HG03521 (cell line): ENCODE results near the gene IER2.
"Not testable (repeated sequence)": the region's sequence is repeated elsewhere in the genome, so short reads cannot be mapped to it uniquely, and the experiment has no call there.

ENCODE experiments used
- ATAC-seq: cut with Tn5 transposase; IDR thresholded peaks from one replicate; pipeline ENCODE4 v1.9.1; 2021; ENCODE audit warnings: mild to moderate bottlenecking, moderate library complexity; ENCODE audit not compliant: unreplicated experiment

IER2 gene

DNA sequence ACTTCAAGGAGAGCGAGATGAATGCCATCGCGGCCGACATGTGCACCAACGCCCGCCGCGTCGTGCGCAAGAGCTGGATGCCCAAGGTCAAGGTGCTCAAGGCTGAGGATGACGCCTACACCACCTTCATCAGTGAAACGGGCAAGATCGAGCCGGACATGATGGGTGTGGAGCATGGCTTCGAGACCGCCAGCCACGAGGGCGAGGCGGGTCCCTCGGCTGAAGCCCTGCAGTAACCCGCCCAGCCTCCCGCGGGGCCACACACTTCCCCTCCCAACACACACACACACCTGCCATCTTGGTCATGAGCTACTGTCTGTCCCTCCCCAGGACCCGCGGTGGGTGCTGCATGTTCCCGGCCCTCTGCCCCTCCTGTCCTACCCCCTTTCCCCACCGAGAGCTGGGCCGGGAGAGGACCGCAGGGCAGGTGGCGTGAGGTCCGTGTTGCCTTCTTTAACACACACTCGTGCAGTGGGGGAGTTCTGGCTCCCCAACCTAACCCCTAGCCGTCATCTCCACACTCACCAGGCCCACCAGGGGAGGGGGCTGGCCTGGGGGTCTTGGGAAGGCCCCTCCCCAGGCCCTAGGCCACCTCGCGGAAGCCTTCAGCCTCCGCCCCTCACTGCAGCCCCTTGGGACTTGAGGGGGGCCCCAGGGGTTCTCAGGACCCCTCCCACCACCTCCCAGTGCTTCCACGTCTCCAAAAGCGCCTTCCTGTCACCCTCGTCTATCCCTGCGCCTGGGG lies 11.9 kb upstream of the IER2 start:
- ATAC-seq: no peak

GRCh38 chr19:13138916-13139198 lies 11.4 kb upstream of the IER2 start:
- no peak for ATAC-seq

- ATAC-seq: no peak
Measured at GRCh38 chr19:13139633-13140311, 10.4 kb upstream of the IER2 start.

DNA sequence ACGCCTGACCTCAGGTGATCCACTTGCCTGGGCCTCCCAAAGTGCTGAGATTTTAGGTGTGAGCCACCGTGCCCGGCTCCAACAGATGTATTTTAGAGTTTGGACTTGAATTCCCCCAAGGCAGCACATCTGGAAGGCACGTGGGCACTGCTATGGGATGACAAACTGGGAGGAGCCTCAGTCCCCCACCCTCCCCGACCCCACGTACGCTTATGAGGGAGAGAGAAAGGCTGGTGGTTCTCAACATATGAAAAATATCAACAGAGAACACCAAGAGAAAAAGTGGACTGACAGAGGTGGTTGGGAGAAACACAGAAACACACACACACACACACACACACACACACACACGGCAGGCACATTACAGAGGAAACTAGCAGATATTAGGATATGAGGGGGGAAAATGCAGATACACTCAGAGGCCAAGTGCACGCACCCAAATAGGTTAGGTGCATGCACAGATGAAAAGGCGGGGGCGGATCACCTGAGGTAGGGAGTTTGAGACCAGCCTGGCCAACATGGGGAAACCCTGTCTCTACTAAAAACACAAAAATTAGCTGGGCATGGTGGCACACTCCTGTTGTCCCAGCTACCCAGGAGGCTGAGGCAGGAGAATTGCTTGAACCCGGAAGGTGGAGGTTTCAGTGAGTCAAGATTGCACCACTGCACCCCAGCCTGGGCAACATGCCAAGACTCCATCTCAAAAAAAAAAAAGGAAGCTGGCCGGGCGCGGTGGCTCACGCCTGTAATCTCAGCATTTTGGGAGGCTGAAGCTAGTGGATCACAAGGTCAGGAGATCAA lies 3.2 kb upstream of the IER2 start:
- no peak for ATAC-seq

- not testable (repeated sequence) for ATAC-seq
Measured at GRCh38 chr19:13149173-13149627, 1.0 kb upstream of the IER2 start.

GRCh38 chr19:13149628-13150186 lies 504 bp upstream of the IER2 start:
- ATAC-seq: no peak

DNA sequence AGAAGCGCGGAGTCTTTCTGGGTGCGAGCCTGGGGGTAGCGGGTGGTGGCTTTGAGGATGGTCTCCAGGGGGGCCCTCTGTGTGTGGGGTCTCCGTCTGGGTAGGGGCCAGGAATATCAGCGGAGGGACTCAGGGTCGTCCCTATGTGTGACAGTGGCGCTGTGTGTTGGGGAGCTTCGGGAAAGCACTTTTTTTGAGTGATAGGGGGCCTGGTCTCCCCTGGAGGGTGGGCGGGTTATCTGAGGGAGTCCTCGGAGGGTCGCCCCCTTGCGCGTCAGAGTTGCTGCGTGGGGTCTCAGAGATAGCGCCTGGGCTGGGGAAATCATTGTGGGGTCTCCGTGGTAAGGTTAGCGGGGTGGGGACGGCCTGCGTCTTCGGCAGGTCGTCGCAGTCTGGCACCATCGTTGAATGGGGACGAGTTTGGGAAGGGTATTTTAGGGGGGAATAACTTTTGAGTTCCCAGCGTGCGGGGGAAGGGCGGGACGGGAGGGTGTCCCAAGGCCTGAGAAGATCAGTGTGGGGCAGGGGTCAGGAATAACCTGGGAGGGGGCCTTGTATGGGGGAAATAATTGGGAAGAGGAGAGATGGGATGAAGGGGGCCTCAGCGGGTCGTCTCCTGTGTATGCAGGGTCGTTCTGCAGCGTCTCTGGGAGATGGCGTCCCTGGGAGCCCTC lies 857 bp downstream of the IER2 start:
- ATAC-seq: no peak

GRCh38 chr19:13151605-13152355 lies 1.6 kb downstream of the IER2 start:
- peak; percentile 35 for ATAC-seq

DNA sequence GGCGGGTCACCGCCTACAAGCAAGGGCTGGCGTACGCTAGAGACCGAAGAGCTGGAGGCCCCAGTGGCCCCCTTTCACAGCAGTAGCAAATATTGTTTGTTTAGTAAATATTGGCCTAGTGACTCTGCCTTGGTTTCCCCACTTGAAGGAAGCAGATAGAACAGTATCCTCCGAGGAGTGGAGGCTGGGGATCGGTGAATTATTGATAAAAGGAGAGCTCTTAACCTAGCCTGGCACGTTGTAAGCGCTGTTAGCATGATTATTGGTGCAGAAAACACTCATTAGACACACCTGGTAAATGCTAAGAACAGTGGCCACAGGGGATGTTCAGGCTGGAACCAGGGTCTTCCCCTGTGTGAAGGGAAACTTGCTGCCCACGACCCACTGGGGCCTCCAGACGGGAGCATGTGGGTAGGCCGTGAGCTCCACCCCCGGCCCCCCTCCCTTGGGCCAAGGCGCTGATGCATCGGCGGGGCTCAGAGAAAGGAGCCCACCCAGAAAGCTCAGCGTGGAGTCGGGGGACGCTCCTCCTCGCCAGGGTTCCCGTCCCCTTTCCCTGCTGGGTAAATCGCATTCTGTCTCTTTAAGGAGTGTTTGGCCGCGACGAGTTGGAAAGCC lies 2.3 kb downstream of the IER2 start:
- peak; percentile 6 for ATAC-seq

DNA sequence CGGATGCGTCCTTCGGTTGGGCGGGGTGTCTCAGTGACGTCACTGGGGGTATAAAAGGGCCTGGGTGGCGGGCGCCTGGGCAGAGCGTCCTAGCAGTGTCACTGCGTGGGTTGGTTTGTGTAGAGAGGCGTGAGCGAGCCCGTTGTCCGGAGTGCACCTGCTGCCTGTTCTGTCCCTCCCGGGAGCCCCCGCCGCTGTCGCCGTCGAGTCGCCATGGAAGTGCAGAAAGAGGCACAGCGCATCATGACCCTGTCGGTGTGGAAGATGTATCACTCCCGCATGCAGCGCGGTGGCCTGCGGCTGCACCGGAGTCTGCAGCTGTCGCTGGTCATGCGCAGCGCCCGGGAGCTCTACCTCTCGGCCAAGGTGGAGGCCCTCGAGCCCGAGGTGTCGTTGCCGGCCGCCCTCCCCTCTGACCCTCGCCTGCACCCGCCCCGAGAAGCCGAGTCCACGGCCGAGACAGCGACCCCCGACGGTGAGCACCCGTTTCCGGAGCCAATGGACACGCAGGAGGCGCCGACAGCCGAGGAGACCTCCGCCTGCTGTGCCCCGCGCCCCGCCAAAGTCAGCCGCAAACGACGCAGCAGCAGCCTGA lies 2.9 kb downstream of the IER2 start:
- ATAC-seq: peak; percentile 30

- no peak for ATAC-seq
Measured at GRCh38 chr19:13153569-13154240, 3.5 kb downstream of the IER2 start.

- ATAC-seq: no peak
Measured at GRCh38 chr19:13154241-13154778, 4.1 kb downstream of the IER2 start.

DNA sequence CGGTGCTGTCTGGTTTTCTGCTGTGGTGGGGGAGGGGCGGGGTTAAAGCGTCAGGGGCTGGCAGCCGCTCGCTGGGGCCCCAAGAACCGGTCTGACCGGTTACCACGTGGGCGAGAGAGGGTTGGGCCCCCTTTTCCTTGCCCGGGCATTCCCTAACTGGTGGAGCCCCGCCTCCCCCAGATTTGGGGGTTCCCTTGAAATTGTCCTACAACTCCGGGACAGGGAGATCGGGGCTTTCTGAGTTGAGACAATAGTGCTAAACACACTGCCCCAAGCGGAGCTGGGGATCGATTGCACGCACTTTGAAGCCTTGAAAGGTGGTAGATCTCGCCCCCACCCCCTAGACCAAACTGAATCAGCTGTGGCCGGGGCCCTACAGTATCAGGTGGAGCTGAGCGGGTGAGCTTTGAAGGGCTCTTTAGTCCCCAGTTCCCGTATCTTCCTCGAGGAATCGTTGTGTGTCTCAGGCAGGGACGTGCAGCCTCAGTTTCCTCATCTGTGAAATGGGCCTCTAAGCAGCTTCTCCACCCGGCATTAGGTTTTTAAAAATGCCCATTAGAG lies 4.8 kb downstream of the IER2 start:
- ATAC-seq: no peak

DNA sequence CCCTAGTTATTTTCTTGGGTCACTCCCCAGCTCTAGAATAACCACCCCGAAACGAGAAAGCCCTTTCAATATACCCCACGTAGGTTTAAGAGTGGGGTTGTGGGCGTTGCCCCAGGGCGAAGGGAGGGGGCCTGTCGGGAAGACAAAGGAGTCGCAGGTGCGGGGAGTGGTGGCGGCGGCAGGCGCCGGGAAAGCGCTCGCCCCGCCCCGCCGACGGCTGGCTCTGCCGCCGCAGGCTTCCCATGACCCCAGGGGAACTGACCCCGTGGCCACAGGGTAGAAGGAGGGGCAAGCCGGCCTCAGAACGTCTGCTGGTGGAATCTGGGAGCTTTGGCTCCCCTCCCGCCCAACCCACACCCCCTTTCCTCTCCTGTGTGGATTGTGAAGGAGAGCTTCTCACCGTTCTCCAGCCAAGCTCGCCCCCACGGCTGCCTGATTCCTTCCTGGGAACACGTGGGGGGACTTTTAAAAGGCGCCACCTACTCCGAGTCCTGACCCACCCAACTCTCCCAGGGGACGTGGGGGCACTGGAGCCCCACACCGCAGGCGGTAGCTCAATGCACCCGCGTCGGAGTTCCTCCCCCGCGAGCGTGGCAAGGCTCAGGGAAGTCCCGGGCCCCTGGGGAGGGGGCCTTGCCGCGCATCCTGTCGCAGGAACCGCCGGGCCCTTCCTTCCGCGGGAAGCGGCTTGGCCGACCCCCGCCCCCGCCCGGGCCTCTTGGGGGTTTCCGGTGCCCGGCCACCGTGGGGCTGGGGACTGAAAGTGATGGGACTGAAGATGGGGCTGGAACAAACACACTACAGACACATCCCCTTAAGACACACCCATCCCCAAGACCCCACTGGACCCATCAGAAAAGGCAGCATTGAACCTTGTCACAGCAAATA lies 5.5 kb downstream of the IER2 start:
- no peak for ATAC-seq

DNA sequence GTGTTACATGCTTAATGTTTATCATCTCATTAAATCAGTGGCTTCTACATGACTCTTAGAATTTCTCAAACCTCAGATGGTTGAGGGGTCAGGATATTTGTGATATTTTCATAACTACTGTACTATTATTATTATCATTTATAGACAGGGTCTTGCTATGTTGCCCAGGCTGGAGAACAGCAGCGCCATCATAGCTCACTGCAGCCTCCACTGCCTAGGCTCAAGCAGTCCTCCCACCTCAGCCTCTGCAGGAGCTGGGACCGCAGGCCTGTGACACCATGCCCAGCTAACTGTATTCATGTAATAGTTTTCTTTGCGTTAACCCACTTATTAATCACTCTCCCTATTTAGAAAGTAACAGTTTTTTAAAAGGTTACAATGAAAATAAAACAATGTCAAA lies 9.5 kb downstream of the IER2 start:
- no peak for ATAC-seq

DNA sequence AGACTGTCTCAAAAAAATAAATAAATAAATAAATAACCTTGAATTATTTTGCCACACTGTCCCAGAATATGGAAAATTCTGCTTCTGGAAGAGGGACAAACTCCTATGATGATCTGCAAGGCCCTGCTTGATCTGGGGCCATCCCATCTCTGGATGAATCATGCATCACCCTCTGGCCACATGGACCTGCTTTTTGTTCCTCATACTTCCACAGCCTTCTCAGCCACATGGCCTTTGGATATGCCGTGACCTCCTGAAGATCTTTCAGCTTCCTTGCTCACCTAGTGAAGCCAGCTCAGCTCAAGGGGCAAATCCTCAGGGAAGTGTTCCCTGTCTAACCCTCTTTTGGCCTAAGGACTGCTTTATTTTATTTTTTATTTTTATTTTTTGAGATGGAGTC lies 10.3 kb downstream of the IER2 start:
- no peak for ATAC-seq
